B cell (primary cell): Measurements from ENCODE around the gene UFSP1. TPM values are rescaled to one million over a fixed set of nuclear protein-coding genes. Genes with fewer than 3 reads are reported as not detected.
A peak's percentile ranks its signal among the peaks of the same experiment; 100 is the strongest.

Experiments used
- ATAC-seq: fragments of 200-7000 bp; cut with Tn5 transposase; one replicate; pipeline ENCODE4 v1.10.0; 2021; ENCODE audit warnings: low read depth, mild to moderate bottlenecking, moderate number of reproducible peaks, moderate library complexity
- CTCF ChIA-PET: fragments of 350-600 bp; sonication (Branson Sonifier 250); formaldehyde crosslinking; loops from one replicate; lab custom pipeline; 2021; ENCODE audit warnings: antibody characterized with exemption, inconsistent platforms; lab: Charles Lee
- POLR2A ChIA-PET: fragments of 350-600 bp; sonication (Branson Sonifier 250); formaldehyde crosslinking; loops from one replicate; lab custom pipeline; 2021; ENCODE audit warnings: antibody characterized with exemption; lab: Charles Lee
- DNase-seq: peaks from one replicate; pipeline ENCODE4 v3.0.0; 2013
- H2AFZ ChIP-seq: 2 replicates; pipeline ENCODE4 v1.6.1; 2012; ENCODE audit warnings: mild to moderate bottlenecking, low read depth, low read length; ENCODE audit not compliant: insufficient read depth, poor library complexity, severe bottlenecking
- H3K27ac ChIP-seq, 2 donors: 1 replicate in 1 of 2; 2 replicates in 1 of 2; pipeline ENCODE4 v1.5.1; 2012 to 2013; ENCODE audit warnings: low read length in 2 of 2, mild to moderate bottlenecking in 2 of 2, moderate library complexity in 1 of 2
- H3K27me3 ChIP-seq, 4 experiments: fragments of 200-600 bp in 1 of 4; sonication (generic) in 1 of 4; replicated peaks in 1 of 4; 1 replicate in 2 of 4; 2 replicates in 2 of 4; pipeline versions ENCODE4 v1.6.1 to v1.7.0; 2013 to 2016; ENCODE audit warnings: low read length in 3 of 4, mild to moderate bottlenecking in 2 of 4, mixed read lengths in 1 of 4, moderate library complexity in 1 of 4; ENCODE audit not compliant: insufficient read depth in 4 of 4, control insufficient read depth in 3 of 4; ENCODE audit errors: control extremely low read depth in 1 of 4
- H3K36me3 ChIP-seq, 2 experiments: replicated peaks in 1 of 2; 1 replicate in 1 of 2; 2 replicates in 1 of 2; pipeline versions ENCODE4 v1.6.1 to v1.7.1; 2013; ENCODE audit warnings: low read length in 1 of 2; ENCODE audit not compliant: insufficient read depth in 2 of 2, control insufficient read depth in 1 of 2; ENCODE audit errors: control extremely low read depth in 1 of 2, extremely low read depth in 1 of 2
- H3K4me1 ChIP-seq, 2 donors: fragments of 200-600 bp in 1 of 2; sonication (generic) in 1 of 2; 1 replicate in 1 of 2; 2 replicates in 1 of 2; pipeline versions ENCODE4 v1.5.1 to v1.6.1; 2013 to 2017; ENCODE audit warnings: low read length in 2 of 2; ENCODE audit not compliant: control insufficient read depth in 2 of 2, insufficient read depth in 2 of 2
- H3K4me2 ChIP-seq: replicated peaks from 2 replicates; pipeline ENCODE3; 2012; ENCODE audit warnings: mild to moderate bottlenecking, low read depth, low read length; ENCODE audit not compliant: poor library complexity, severe bottlenecking
- H3K4me3 ChIP-seq, 5 experiments: fragments of 200-600 bp in 1 of 5; sonication (generic) in 1 of 5; 1 replicate in 3 of 5; 2 replicates in 2 of 5; pipeline versions ENCODE4 v1.5.1 to v1.7.0; 2011 to 2016; ENCODE audit warnings: low read length in 4 of 5, mild to moderate bottlenecking in 4 of 5, low read depth in 2 of 5, control low read depth in 1 of 5, moderate library complexity in 1 of 5; ENCODE audit not compliant: insufficient read depth in 1 of 5; ENCODE audit errors: control extremely low read depth in 1 of 5, extremely low read depth in 1 of 5
- H3K79me2 ChIP-seq: fragments of 200-600 bp; sonication (generic); one replicate; pipeline ENCODE4 v1.6.0; 2016; ENCODE audit warnings: low read length; ENCODE audit not compliant: control insufficient read depth, insufficient read depth
- H3K9ac ChIP-seq: fragments of 200-600 bp; sonication (generic); 2 replicates; pipeline ENCODE4 v1.6.1; 2017; ENCODE audit warnings: mild to moderate bottlenecking, low read length, moderate library complexity
- H3K9me3 ChIP-seq, 3 donors: one replicate each; pipeline versions ENCODE4 v1.6.1 to v1.7.1; 2013; ENCODE audit warnings: low read length in 2 of 3; ENCODE audit not compliant: control insufficient read depth in 2 of 3, insufficient read depth in 1 of 3; ENCODE audit errors: control extremely low read depth in 1 of 3
- H4K20me1 ChIP-seq: 2 replicates; pipeline ENCODE4 v1.6.0; 2012; ENCODE audit warnings: mild to moderate bottlenecking, low read length; ENCODE audit not compliant: insufficient read depth, control insufficient read depth, poor library complexity, severe bottlenecking
- H3K27ac Mint-ChIP-seq: one replicate; pipeline ENCODE4 v1.8.0; 2021; ENCODE audit warnings: mixed read lengths
- H3K27me3 Mint-ChIP-seq: one replicate; pipeline ENCODE4 v1.8.0; 2021; ENCODE audit warnings: mixed read lengths
- H3K4me1 Mint-ChIP-seq: one replicate; pipeline ENCODE4 v1.8.0; 2021; ENCODE audit warnings: mixed read lengths
- H3K4me3 Mint-ChIP-seq: one replicate; pipeline ENCODE4 v1.8.0; 2021; ENCODE audit warnings: mixed read lengths
- H3K9me3 Mint-ChIP-seq: one replicate; pipeline ENCODE4 v1.8.0; 2022; ENCODE audit warnings: mixed read lengths; ENCODE audit not compliant: insufficient read depth
- CTCF ChIP-seq: fragments of 200-600 bp; IDR thresholded peaks from one replicate; pipeline ENCODE4 v1.8.0; 2022; ENCODE audit warnings: antibody characterized with exemption, mild to moderate bottlenecking
- EZH2 ChIP-seq: IDR thresholded peaks from 2 replicates; pipeline ENCODE4 v1.6.1; 2012; ENCODE audit warnings: borderline replicate concordance, low read depth, mild to moderate bottlenecking, moderate library complexity, low read length; ENCODE audit not compliant: insufficient read depth, poor library complexity, severe bottlenecking
- WGBS: methylation state at CpG from one replicate; pipeline ENCODE4 v1.1.5; 2013; ENCODE audit warnings: missing lambda C conversion rate; ENCODE audit not compliant: insufficient coverage; 5-methylcytosine and 5-hydroxymethylcytosine counted together
- intact Hi-C: fragments of 100-400 bp; cut with micrococcal nuclease; formaldehyde crosslinking; loops from one replicate; pipeline ENCODE4 v1.10.0; 2022
- polyA plus RNA-seq: library from polyadenylated mRNA; depleted of rRNA; stranded (reverse); fragments of >200 nt; gene quantifications from 2 replicates; pipeline ENCODE4 v1.2.3, GENCODE V29; 2012
- total RNA-seq, 2 donors: library from RNA; stranded (reverse); fragments of 120-200 nt in 1 of 2; gene quantifications; 1 replicate in 1 of 2; 2 replicates in 1 of 2; pipeline versions ENCODE4 v1.2.3 to v1.2.4, GENCODE V29; 2013 to 2022

UFSP1 gene
- total and polyA plus RNA-seq, 2 donors (not counting 1 experiment from before 2014, with no cell fraction given): 3.6 to 4.3 TPM

GRCh38 chr7:100865372-100865911 is 24.1 kb downstream of the UFSP1 start:
- TF ChIP-seq CTCF: no peak
- no peak for TF ChIP-seq EZH2
- Mint-ChIP-seq H3K9me3 (no peaks in the 10 kb centered on the region), H3K4me1 (peaks cover 24% of the 10 kb centered on the region), H3K27ac (peak overlapping the region; percentile 26), H3K4me3 (peak overlapping the region; percentile 59), H3K27me3 (no peaks in the 10 kb centered on the region)
- Histone ChIP-seq H3K4me1 (peaks cover 21 to 28% of the 10 kb centered on the region in 2 donors), H3K27me3 (no peaks in the 10 kb centered on the region), H3K36me3 (peaks cover 0 to 36% of the 10 kb centered on the region in 2 experiments), H2AFZ (peak overlapping the region; percentile 74), H3K4me3 (peak overlapping the region in 4 of 5 experiments; percentile 47 to 75 (median 58)), H4K20me1 (no peaks in the 10 kb centered on the region), H3K9ac (peak overlapping the region; percentile 81), H3K9me3 (peaks cover 0 to 4% (median 0%) of the 10 kb centered on the region in 3 donors), H3K4me2 (peak overlapping the region; percentile 96), H3K27ac (peak overlapping the region in 1 of 2 donors; percentile 34), H3K79me2 (peaks cover 5% of the 10 kb centered on the region)
- intact Hi-C loops: no loop called here
- no peak for DNase-seq
- no peak for ATAC-seq
- ChIA-PET CTCF (no interaction called here), POLR2A (interaction anchor here (1.1 kb wide), 1 partner anchor 12 kb away, joined by 3 read pairs; the partner anchor contains the start of gene SLC12A9)
- WGBS: 54% methylated on average over 15 of the region's 17 CpGs

GRCh38 chr7:100864263-100864845 is 25.2 kb downstream of the UFSP1 start:
- WGBS: 85% methylated on average over 6 of the region's 12 CpGs
- TF ChIP-seq EZH2: no peak
- TF ChIP-seq CTCF: no peak
- no peak overlapping the region for H3K9ac ChIP-seq
- H3K79me2 ChIP-seq: peaks cover 5% of the 10 kb centered on the region
- CTCF ChIA-PET: no interaction called here
- POLR2A ChIA-PET: interaction anchor here (0.7 to 1.1 kb wide), 2 partner anchors 11 to 421 kb away, joined by 3 to 5 read pairs; partner anchors contain the start of gene SLC12A9
- Mint-ChIP-seq H3K27ac (no peak overlapping the region), H3K27me3 (no peaks in the 10 kb centered on the region), H3K9me3 (no peaks in the 10 kb centered on the region), H3K4me1 (peaks cover 24% of the 10 kb centered on the region), H3K4me3 (no peak overlapping the region)
- H3K27me3 ChIP-seq: no peaks in the 10 kb centered on the region
- no peak for ATAC-seq
- H3K4me2 ChIP-seq: no peak overlapping the region
- peaks cover 0 to 47% of the 10 kb centered on the region in 2 experiments for H3K36me3 ChIP-seq
- H3K9me3 ChIP-seq: peaks cover 0 to 4% (median 0%) of the 10 kb centered on the region in 3 donors
- H4K20me1 ChIP-seq: peaks cover 8% of the 10 kb centered on the region
- H3K27ac ChIP-seq: no peak overlapping the region
- no peak overlapping the region for H3K4me3 ChIP-seq
- no peak for DNase-seq
- H2AFZ ChIP-seq: no peak overlapping the region
- intact Hi-C loops: no loop called here
- H3K4me1 ChIP-seq: peaks cover 21 to 28% of the 10 kb centered on the region in 2 donors
